GM06990 (cell line): ENCODE data around the gene ARHGAP25.
A peak's percentile ranks its signal among the peaks of the same experiment; 100 is the strongest.

Source experiments
- DNase-seq: peaks from one replicate; pipeline ENCODE4 v3.0.0-alpha.2; 2011; ENCODE audit not compliant: insufficient read length; ENCODE audit errors: extremely low read depth
- H3K27me3 ChIP-seq: replicated peaks from 2 replicates; pipeline ENCODE4 v1.6.0; 2011; ENCODE audit warnings: low read length; ENCODE audit not compliant: control insufficient read depth, insufficient read depth
- H3K36me3 ChIP-seq: 2 replicates; pipeline ENCODE4 v1.5.1; 2011; ENCODE audit warnings: low read length; ENCODE audit not compliant: control insufficient read depth, insufficient read depth
- H3K4me3 ChIP-seq: replicated peaks from 2 replicates; pipeline ENCODE4 v1.5.1; 2011; ENCODE audit warnings: low read depth, mild to moderate bottlenecking, control low read depth, low read length
- TF ChIP-seq, protein P1 (sequence below): IDR thresholded peaks from 2 replicates; pipeline ENCODE4 v1.5.1; 2011; ENCODE audit warnings: low read length, control low read depth, mild to moderate bottlenecking, inconsistent platforms; ENCODE audit not compliant: insufficient read depth, poor library complexity, severe bottlenecking

ARHGAP25 gene

DNA sequence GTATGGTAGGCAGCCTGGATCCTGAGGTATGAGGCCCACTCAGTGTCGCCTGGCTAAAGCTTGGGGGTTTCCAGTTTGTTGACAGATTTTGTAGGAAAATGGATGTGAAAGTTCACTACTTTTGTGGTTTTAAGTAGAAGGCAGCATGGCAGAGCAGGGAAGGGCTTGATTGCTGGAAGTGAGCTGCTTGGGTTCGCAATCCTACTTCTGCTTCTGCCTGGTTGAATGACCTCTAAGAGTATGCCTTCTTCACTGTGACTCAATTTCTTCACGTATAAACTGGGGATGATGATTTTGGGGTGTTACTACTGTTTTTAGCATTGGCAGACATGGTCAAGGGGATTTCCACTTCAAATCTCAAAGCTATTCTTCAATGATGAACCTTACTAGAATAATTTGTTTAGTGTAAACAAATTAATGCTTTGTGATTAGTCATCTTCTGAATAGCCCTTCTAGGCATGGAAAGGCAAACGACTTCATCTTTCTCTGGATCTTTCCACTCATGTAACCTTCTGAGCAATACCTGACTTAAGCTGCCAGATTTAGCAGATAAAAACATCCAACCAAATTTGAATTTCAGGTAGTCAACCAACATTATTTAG lies 123.3 kb downstream of the ARHGAP25 start:
- Histone ChIP-seq H3K36me3 (no peaks in the 10 kb centered on the region), H3K4me3 (no peak overlapping the region), H3K27me3 (no peaks in the 10 kb centered on the region)
- TF ChIP-seq, protein P1, sequence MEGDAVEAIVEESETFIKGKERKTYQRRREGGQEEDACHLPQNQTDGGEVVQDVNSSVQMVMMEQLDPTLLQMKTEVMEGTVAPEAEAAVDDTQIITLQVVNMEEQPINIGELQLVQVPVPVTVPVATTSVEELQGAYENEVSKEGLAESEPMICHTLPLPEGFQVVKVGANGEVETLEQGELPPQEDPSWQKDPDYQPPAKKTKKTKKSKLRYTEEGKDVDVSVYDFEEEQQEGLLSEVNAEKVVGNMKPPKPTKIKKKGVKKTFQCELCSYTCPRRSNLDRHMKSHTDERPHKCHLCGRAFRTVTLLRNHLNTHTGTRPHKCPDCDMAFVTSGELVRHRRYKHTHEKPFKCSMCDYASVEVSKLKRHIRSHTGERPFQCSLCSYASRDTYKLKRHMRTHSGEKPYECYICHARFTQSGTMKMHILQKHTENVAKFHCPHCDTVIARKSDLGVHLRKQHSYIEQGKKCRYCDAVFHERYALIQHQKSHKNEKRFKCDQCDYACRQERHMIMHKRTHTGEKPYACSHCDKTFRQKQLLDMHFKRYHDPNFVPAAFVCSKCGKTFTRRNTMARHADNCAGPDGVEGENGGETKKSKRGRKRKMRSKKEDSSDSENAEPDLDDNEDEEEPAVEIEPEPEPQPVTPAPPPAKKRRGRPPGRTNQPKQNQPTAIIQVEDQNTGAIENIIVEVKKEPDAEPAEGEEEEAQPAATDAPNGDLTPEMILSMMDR, result no peak
- DNase-seq, result peak; percentile 22

DNA sequence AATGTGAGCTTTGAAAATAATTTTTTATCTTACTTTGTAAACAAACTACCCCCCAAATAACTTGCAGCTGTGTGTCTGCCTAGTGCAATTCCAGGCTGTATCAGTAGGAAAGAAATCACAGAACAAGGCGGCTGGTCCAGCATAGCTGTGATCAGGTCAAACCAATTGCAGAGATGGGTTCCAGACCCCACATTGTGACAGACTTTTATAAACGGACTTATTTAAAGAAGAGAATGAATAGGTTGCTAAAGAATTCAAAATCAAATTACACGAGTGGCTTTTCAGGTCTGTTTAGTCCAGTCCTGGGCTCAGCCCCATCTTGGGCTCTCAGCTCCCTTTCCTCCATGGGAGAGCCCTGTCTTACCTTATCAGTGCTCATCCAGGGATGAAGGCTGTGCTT lies 125.5 kb downstream of the ARHGAP25 start:
- no peak overlapping the region for H3K4me3 ChIP-seq
- H3K36me3 ChIP-seq, result no peaks in the 10 kb centered on the region
- H3K27me3 ChIP-seq, result no peaks in the 10 kb centered on the region; the same call in 1 of the 2 replicates
- no peak for DNase-seq
- TF ChIP-seq, protein P1, result no peak

DNA sequence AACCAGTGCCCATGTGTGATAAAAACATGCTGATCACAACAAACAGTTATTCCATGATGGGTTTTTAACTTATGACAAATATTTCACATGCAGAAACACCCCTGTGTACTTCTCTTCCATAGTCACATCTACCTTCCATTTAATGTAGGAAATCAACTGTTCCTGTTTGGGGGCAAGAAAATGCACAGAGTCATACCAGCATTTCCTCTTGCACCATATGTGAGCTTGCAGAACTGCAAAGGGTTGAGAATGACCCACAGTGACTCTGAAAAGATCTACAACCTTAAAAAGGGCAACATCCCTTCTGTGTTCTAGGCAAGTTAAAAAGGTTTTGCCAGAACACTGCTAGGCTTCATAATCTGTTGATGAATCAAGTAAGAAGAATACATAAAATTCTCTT lies 126.7 kb downstream of the ARHGAP25 start:
- H3K4me3 ChIP-seq, result no peak overlapping the region
- TF ChIP-seq, protein P1, result no peak
- DNase-seq, result no peak
- no peaks in the 10 kb centered on the region for H3K36me3 ChIP-seq
- no peaks in the 10 kb centered on the region; the same call in 1 of the 2 replicates for H3K27me3 ChIP-seq

DNA sequence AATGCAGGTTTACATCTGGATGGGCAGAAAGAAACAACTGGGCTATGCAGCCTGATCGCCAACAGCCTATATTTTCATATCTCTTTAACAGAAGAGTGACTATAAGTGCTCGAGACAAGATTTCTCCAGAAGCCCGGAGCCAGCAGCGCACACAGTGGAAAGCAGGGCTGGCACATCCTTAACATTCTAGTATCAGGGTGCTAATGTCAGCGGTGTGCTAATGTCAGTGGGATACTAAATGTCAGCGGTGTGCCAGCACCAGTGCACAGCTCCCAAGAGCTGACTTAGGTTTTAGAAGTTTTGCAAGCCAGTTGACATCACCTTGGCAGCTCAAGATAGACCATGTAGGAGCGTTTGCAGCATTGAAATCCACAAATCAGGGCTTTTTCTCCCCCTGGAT lies 128.3 kb downstream of the ARHGAP25 start:
- H3K27me3 ChIP-seq, result no peaks in the 10 kb centered on the region; the same call in 1 of the 2 replicates
- no peaks in the 10 kb centered on the region for H3K36me3 ChIP-seq
- no peak for DNase-seq
- H3K4me3 ChIP-seq, result no peak overlapping the region
- TF ChIP-seq, protein P1, result no peak

DNA sequence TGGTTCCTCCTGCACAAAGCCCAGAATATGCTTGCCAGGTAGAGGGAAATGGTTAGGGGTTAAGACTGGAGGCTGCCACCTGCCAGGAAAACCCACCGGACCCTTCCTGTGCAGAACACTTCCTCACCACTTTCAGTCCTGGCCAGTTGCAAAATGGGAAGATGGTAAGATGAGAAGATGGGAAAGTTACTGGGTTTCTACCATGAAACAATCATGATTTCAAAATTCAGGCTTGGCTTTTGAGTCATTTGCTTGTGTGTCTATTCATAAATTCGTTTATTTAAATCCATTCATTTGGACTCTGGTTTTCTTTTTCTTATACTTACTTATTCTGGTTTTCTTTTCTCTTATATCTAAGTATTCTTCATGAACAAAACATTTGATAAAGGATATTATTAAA lies 129.4 kb downstream of the ARHGAP25 start:
- TF ChIP-seq, protein P1, result no peak
- DNase-seq, result no peak
- Histone ChIP-seq H3K36me3 (no peaks in the 10 kb centered on the region), H3K27me3 (no peaks in the 10 kb centered on the region; the same call in 1 of the 2 replicates), H3K4me3 (no peak overlapping the region)

DNA sequence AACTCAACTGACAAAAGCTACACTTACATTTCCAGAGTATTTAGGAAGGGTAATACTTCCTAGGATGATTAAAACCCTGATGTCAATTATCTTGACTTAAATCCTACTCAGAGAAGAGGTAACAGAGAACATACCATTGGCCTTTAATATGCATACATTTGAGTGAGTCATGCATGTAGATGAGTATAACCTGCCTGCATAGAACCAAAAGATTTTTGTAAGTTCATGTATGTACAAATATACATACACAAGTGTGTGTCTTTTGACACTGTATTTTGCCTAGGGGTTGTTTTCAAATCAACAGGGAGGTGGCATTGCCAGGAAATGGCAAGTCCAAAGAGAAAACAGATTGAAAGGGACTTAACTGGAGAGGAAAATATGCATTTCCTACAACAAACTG lies 130.5 kb downstream of the ARHGAP25 start:
- TF ChIP-seq, protein P1, result no peak
- no peak overlapping the region for H3K4me3 ChIP-seq

More for the DNA sequence above, 130.5 kb downstream of the ARHGAP25 start:
- DNase-seq, result no peak
- H3K27me3 ChIP-seq, result no peaks in the 10 kb centered on the region; the same call in 1 of the 2 replicates
- H3K36me3 ChIP-seq, result no peaks in the 10 kb centered on the region
